ENCODE results near the gene PLS3. TPM values are rescaled to one million over a fixed set of nuclear protein-coding genes. Genes with fewer than 3 reads are reported as not detected.

Gene PLS3
- total RNA-seq, 1 experiment from 2014 or later = 147 TPM

- CTCF ChIA-PET = interaction anchor here (0.7 to 0.9 kb wide), 3 partner anchors 20 to 60 kb away, joined by 3 to 5 read pairs (median 4); no protein-coding TSS in a partner anchor
These were observed 21.9 kb downstream of the PLS3 start for GRCh38 chrX:115582616-115583495.

GRCh38 chrX:115583496-115584004 is 22.6 kb downstream of the PLS3 start:
- no TSS peak for BruUV-seq (replicated peaks)
- Mint-ChIP-seq H3K4me1 (ENCODE audit: insufficient read depth, unreplicated experiment) (peaks cover 6% of the 10 kb centered on the region), H3K9me3 (ENCODE audit: unreplicated experiment) (no peaks in the 10 kb centered on the region), H3K27me3 (ENCODE audit: insufficient read depth, unreplicated experiment) (peaks cover 47% of the 10 kb centered on the region), H3K36me3 (ENCODE audit: insufficient read depth, unreplicated experiment) (no peaks in the 10 kb centered on the region), H3K4me3 (ENCODE audit: unreplicated experiment) (peak overlapping the region; percentile 57), H3K27ac (ENCODE audit: low read depth, unreplicated experiment) (peak overlapping the region; percentile 86)
- ChIA-PET CTCF (interaction anchor here (0.7 kb wide), 1 partner anchor 254 kb away, joined by 3 read pairs; no protein-coding TSS in a partner anchor), POLR2A (interaction anchor here (1.3 to 7.8 kb wide), 4 partner anchors 10 to 239 kb away, joined by 5 to 142 read pairs (median 44); partner anchors contain the start of gene PLS3)
- intact Hi-C loops (cut with micrococcal nuclease) = no loop called here
- peak; percentile 32 for DNase-seq (ENCODE audit: unreplicated experiment)
- TF ChIP-seq CTCF (IDR thresholded peaks at IDR 0.05; ENCODE audit: unreplicated experiment) = no peak

More at GRCh38 chrX:115582616-115583495, 21.9 kb downstream of the PLS3 start:
- BruUV-seq (replicated peaks) = no TSS peak
- POLR2A ChIA-PET = interaction anchor here (1.0 to 7.8 kb wide), 8 partner anchors 9 to 238 kb away, joined by 3 to 142 read pairs (median 5); partner anchors contain the start of gene PLS3
- H3K9me3 Mint-ChIP-seq (ENCODE audit: unreplicated experiment) = no peaks in the 10 kb centered on the region
- H3K27ac Mint-ChIP-seq (ENCODE audit: low read depth, unreplicated experiment) = peak overlapping the region; percentile 86
- intact Hi-C loops (cut with micrococcal nuclease) = no loop called here
- no peaks in the 10 kb centered on the region for H3K36me3 Mint-ChIP-seq (ENCODE audit: insufficient read depth, unreplicated experiment)
- DNase-seq (ENCODE audit: unreplicated experiment) = no peak
- no peak for TF ChIP-seq CTCF (IDR thresholded peaks at IDR 0.05; ENCODE audit: unreplicated experiment)
- H3K4me3 Mint-ChIP-seq (ENCODE audit: unreplicated experiment) = peak overlapping the region; percentile 57
- peaks cover 53% of the 10 kb centered on the region for H3K27me3 Mint-ChIP-seq (ENCODE audit: insufficient read depth, unreplicated experiment)
- peaks cover 6% of the 10 kb centered on the region for H3K4me1 Mint-ChIP-seq (ENCODE audit: insufficient read depth, unreplicated experiment)

- no TSS peak for BruUV-seq (replicated peaks)
- peak overlapping the region; percentile 86 for H3K27ac Mint-ChIP-seq (ENCODE audit: low read depth, unreplicated experiment)
- H3K27me3 Mint-ChIP-seq (ENCODE audit: insufficient read depth, unreplicated experiment) = peaks cover 49% of the 10 kb centered on the region
- ChIA-PET CTCF (interaction anchor here (0.7 kb wide), 1 partner anchor 255 kb away, joined by 3 read pairs; no protein-coding TSS in a partner anchor), POLR2A (interaction anchor here (4.2 to 7.8 kb wide), 2 partner anchors 9 to 22 kb away, joined by 79 to 142 read pairs; partner anchors contain the start of gene PLS3)
- peaks cover 12% of the 10 kb centered on the region for H3K4me1 Mint-ChIP-seq (ENCODE audit: insufficient read depth, unreplicated experiment)
- no peak for DNase-seq (ENCODE audit: unreplicated experiment)
- no peak overlapping the region for H3K4me3 Mint-ChIP-seq (ENCODE audit: unreplicated experiment)
- no peaks in the 10 kb centered on the region for H3K9me3 Mint-ChIP-seq (ENCODE audit: unreplicated experiment)
- TF ChIP-seq CTCF (IDR thresholded peaks at IDR 0.05; ENCODE audit: unreplicated experiment) = no peak
- intact Hi-C loops (cut with micrococcal nuclease) = no loop called here
- no peaks in the 10 kb centered on the region for H3K36me3 Mint-ChIP-seq (ENCODE audit: insufficient read depth, unreplicated experiment)
These were observed 23.7 kb downstream of the PLS3 start for GRCh38 chrX:115584696-115585095.

GRCh38 chrX:115588179-115588578 is 27.2 kb downstream of the PLS3 start:
- TF ChIP-seq CTCF (IDR thresholded peaks at IDR 0.05; ENCODE audit: unreplicated experiment) = no peak
- no TSS peak for BruUV-seq (replicated peaks)
- POLR2A ChIA-PET = interaction anchor here (0.9 to 8.0 kb wide), 4 partner anchors 17 to 28 kb away, joined by 4 to 160 read pairs (median 4); partner anchors contain the start of gene PLS3
- intact Hi-C loops (cut with micrococcal nuclease) = no loop called here
- DNase-seq (ENCODE audit: unreplicated experiment) = no peak
- Mint-ChIP-seq H3K27ac (ENCODE audit: low read depth, unreplicated experiment) (no peak overlapping the region), H3K36me3 (ENCODE audit: insufficient read depth, unreplicated experiment) (no peaks in the 10 kb centered on the region), H3K4me3 (ENCODE audit: unreplicated experiment) (no peak overlapping the region), H3K4me1 (ENCODE audit: insufficient read depth, unreplicated experiment) (peaks cover 12% of the 10 kb centered on the region), H3K9me3 (ENCODE audit: unreplicated experiment) (no peaks in the 10 kb centered on the region), H3K27me3 (ENCODE audit: insufficient read depth, unreplicated experiment) (peaks cover 63% of the 10 kb centered on the region)
- CTCF ChIA-PET = interaction anchor here (0.9 kb wide), 1 partner anchor 26 kb away, joined by 3 read pairs; no protein-coding TSS in a partner anchor
